CD14-positive monocyte (primary cell): ENCODE measurements around the gene RCAN3. TPM values are rescaled to one million over a fixed set of nuclear protein-coding genes. Genes with fewer than 3 reads are reported as not detected.

Experiments used
- DNase-seq, 3 donors: peaks; one replicate each; pipeline ENCODE4 v3.0.0-alpha.2; 2011 to 2022
- H2AFZ ChIP-seq: 2 replicates; pipeline ENCODE4 v1.6.0; 2012; ENCODE audit warnings: mild to moderate bottlenecking, low read depth, low read length, inconsistent platforms; ENCODE audit not compliant: insufficient read depth, poor library complexity, severe bottlenecking
- H3K27ac ChIP-seq, 2 donors: 1 replicate in 1 of 2; 2 replicates in 1 of 2; pipeline ENCODE4 v1.5.1; 2012 to 2013; ENCODE audit warnings: low read length in 2 of 2, control low read depth in 1 of 2, inconsistent platforms in 1 of 2, low read depth in 1 of 2, mild to moderate bottlenecking in 1 of 2
- H3K27me3 ChIP-seq, 2 donors: one replicate each; pipeline versions ENCODE4 v1.6.0 to v1.6.1; 2011 to 2013; ENCODE audit warnings: low read length in 2 of 2; ENCODE audit not compliant: control insufficient read depth in 2 of 2, insufficient read depth in 2 of 2
- H3K36me3 ChIP-seq, 2 donors: replicated peaks in 1 of 2; 1 replicate in 1 of 2; 2 replicates in 1 of 2; pipeline versions ENCODE4 v1.5.1 to v1.6.1; 2012 to 2013; ENCODE audit warnings: low read length in 2 of 2, control low read depth in 1 of 2, inconsistent platforms in 1 of 2, mild to moderate bottlenecking in 1 of 2; ENCODE audit not compliant: insufficient read depth in 2 of 2, control insufficient read depth in 1 of 2
- H3K4me1 ChIP-seq, 2 donors: 1 replicate in 1 of 2; 2 replicates in 1 of 2; pipeline versions ENCODE4 v1.5.1 to v1.6.1; 2012 to 2013; ENCODE audit warnings: low read length in 2 of 2, control low read depth in 1 of 2, inconsistent platforms in 1 of 2, mild to moderate bottlenecking in 1 of 2, moderate library complexity in 1 of 2; ENCODE audit not compliant: insufficient read depth in 2 of 2, control insufficient read depth in 1 of 2
- H3K4me2 ChIP-seq: replicated peaks from 2 replicates; pipeline ENCODE3; 2012; ENCODE audit warnings: low read length, moderate library complexity, mild to moderate bottlenecking; ENCODE audit not compliant: poor library complexity, severe bottlenecking; ENCODE audit errors: extremely low read depth
- H3K4me3 ChIP-seq, 3 experiments: fragments of 200-600 bp in 1 of 3; sonication (generic) in 1 of 3; replicated peaks in 1 of 3; 1 replicate in 2 of 3; 2 replicates in 1 of 3; pipeline ENCODE4 v1.5.1; 2011 to 2013; ENCODE audit warnings: low read length in 3 of 3, mild to moderate bottlenecking in 3 of 3, control low read depth in 2 of 3, low read depth in 2 of 3, inconsistent platforms in 1 of 3, moderate library complexity in 1 of 3
- H3K79me2 ChIP-seq: 2 replicates; pipeline ENCODE4 v1.6.0; 2012; ENCODE audit warnings: mild to moderate bottlenecking, control low read depth, inconsistent platforms, low read length, moderate library complexity; ENCODE audit not compliant: insufficient read depth
- H3K9ac ChIP-seq: 2 replicates; pipeline ENCODE4 v1.6.0; 2017; ENCODE audit warnings: low read length, mild to moderate bottlenecking; ENCODE audit not compliant: insufficient read depth, poor library complexity, severe bottlenecking
- H3K9me3 ChIP-seq, 2 donors: replicated peaks in 1 of 2; 1 replicate in 1 of 2; 2 replicates in 1 of 2; pipeline versions ENCODE4 v1.5.1 to v1.6.1; 2012 to 2013; ENCODE audit warnings: low read length in 2 of 2, control low read depth in 1 of 2; ENCODE audit not compliant: control insufficient read depth in 1 of 2, insufficient read depth in 1 of 2
- H4K20me1 ChIP-seq: 2 replicates; pipeline ENCODE4 v1.6.0; 2012; ENCODE audit warnings: mild to moderate bottlenecking, low read length, control low read depth, moderate library complexity; ENCODE audit not compliant: insufficient read depth
- H3K27ac Mint-ChIP-seq, 7 donors: one replicate each; pipeline ENCODE4 v1.8.0; 2020; ENCODE audit warnings: mild to moderate bottlenecking in 7 of 7, mixed read lengths in 7 of 7, moderate library complexity in 6 of 7, inconsistent platforms in 2 of 7
- H3K27me3 Mint-ChIP-seq, 3 donors: one replicate each; pipeline ENCODE4 v1.8.0; 2021 to 2022; ENCODE audit warnings: low read depth in 3 of 3, mild to moderate bottlenecking in 3 of 3, mixed read lengths in 3 of 3, moderate library complexity in 3 of 3, inconsistent platforms in 1 of 3
- H3K36me3 Mint-ChIP-seq, 2 donors: one replicate each; pipeline ENCODE4 v1.8.0; 2020; ENCODE audit warnings: mixed read lengths in 2 of 2, inconsistent platforms in 1 of 2, mild to moderate bottlenecking in 1 of 2
- H3K4me1 Mint-ChIP-seq: one replicate; pipeline ENCODE4 v1.8.0; 2020; ENCODE audit warnings: mild to moderate bottlenecking, mixed read lengths
- H3K4me3 Mint-ChIP-seq, 2 donors: one replicate each; pipeline ENCODE4 v1.8.0; 2020; ENCODE audit warnings: mild to moderate bottlenecking in 2 of 2, mixed read lengths in 2 of 2, moderate library complexity in 1 of 2
- H3K9me3 Mint-ChIP-seq, 7 donors: one replicate each; pipeline ENCODE4 v1.8.0; 2020 to 2022; ENCODE audit warnings: mixed read lengths in 7 of 7, mild to moderate bottlenecking in 6 of 7, moderate library complexity in 6 of 7, inconsistent platforms in 2 of 7
- WGBS: methylation state at CpG from one replicate; pipeline ENCODE4 v1.1.5; 2013; ENCODE audit warnings: missing lambda C conversion rate; ENCODE audit not compliant: insufficient coverage; 5-methylcytosine and 5-hydroxymethylcytosine counted together
- intact Hi-C, 2 donors: fragments of 100-400 bp; cut with micrococcal nuclease; formaldehyde crosslinking; loops; one replicate each; pipeline versions ENCODE4 v1.15.0 to v1.15.1; 2023
- polyA plus RNA-seq, 3 donors: library from polyadenylated mRNA; depleted of rRNA in 1 of 3; unstranded in 2 of 3; stranded (reverse) in 1 of 3; fragments of 300-500 nt in 2 of 3; fragments of >200 nt in 1 of 3; fragmentation: Illumina TruSeq in 2 of 3; gene quantifications; 1 replicate in 2 of 3; 2 replicates in 1 of 3; pipeline ENCODE4 v1.2.3, GENCODE V29; 2012 to 2021
- TF ChIP-seq, protein P1 (sequence below): fragments of 200-600 bp; IDR thresholded peaks from one replicate; pipeline ENCODE4 v1.8.0; 2022; ENCODE audit warnings: antibody characterized with exemption, mild to moderate bottlenecking

RCAN3 gene
- polyA plus RNA-seq, 3 donors, result 7.1 to 9.1 (median 8.8) TPM

DNA sequence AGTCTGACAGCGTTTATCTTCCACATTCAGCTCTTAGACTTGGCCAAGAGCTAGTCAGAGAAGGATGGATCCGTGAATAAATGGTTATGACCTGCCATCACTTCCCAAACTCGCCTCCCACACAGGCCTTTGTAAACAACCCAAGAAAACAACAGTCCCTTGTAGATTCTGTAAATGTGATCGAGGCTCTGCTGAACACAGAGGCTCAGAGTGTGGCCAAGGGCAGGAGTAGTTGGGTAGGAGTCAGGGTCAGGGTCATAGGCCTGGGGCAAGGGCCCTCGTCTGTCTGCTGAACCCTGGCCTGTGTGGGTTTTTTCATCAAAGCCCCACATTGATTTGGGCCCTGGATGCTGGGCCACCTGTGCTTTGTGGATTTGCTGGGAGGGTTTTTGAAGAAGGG is 85.9 kb downstream of the RCAN3 start:
- Histone ChIP-seq H3K9me3 (no peaks in the 10 kb centered on the region), H3K27me3 (no peaks in the 10 kb centered on the region), H3K27ac (no peak overlapping the region), H2AFZ (no peak overlapping the region), H3K4me2 (no peak overlapping the region), H3K36me3 (no peaks in the 10 kb centered on the region), H3K4me1 (no peaks in the 10 kb centered on the region), H3K79me2 (no peaks in the 10 kb centered on the region), H3K9ac (no peak overlapping the region), H3K4me3 (no peak overlapping the region), H4K20me1 (no peaks in the 10 kb centered on the region)
- DNase-seq, result no peak
- peaks cover 5% of the 10 kb centered on the region for H3K4me1 Mint-ChIP-seq
- H3K4me3 Mint-ChIP-seq, result no peak overlapping the region
- H3K27ac Mint-ChIP-seq, result no peak overlapping the region
- intact Hi-C loops, result no loop called here
- TF ChIP-seq, protein P1, sequence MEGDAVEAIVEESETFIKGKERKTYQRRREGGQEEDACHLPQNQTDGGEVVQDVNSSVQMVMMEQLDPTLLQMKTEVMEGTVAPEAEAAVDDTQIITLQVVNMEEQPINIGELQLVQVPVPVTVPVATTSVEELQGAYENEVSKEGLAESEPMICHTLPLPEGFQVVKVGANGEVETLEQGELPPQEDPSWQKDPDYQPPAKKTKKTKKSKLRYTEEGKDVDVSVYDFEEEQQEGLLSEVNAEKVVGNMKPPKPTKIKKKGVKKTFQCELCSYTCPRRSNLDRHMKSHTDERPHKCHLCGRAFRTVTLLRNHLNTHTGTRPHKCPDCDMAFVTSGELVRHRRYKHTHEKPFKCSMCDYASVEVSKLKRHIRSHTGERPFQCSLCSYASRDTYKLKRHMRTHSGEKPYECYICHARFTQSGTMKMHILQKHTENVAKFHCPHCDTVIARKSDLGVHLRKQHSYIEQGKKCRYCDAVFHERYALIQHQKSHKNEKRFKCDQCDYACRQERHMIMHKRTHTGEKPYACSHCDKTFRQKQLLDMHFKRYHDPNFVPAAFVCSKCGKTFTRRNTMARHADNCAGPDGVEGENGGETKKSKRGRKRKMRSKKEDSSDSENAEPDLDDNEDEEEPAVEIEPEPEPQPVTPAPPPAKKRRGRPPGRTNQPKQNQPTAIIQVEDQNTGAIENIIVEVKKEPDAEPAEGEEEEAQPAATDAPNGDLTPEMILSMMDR, result no peak
- no peaks in the 10 kb centered on the region for H3K36me3 Mint-ChIP-seq
- H3K9me3 Mint-ChIP-seq, result peaks cover 0 to 2% (median 0%) of the 10 kb centered on the region in 7 donors
- peaks cover 8 to 12% (median 11%) of the 10 kb centered on the region in 3 donors for H3K27me3 Mint-ChIP-seq
- 92% methylated on average over 2 of the region's 5 CpGs for WGBS

DNA sequence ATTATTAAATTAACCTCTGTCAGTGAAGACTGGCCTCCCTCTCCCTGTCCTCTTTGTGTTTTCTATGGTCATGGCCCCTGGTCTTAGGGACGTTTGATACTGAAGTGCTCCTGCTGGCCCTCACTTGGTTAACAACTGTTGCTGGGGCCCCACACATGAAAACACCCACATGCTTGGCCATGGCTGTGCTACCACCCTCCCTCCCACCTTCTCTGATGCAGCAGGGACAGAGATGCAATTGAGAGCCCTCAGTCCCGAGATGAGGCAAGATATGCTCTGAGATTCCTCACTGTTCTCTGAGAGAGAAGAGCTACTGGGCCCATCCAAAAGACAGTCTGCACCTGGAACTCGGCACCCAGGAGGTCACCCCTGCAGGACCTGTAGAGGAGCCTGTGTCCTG is 86.6 kb downstream of the RCAN3 start:
- peak overlapping the region in 1 of 7 donors; percentile 27 for H3K27ac Mint-ChIP-seq
- no peak for DNase-seq
- TF ChIP-seq, protein P1, result no peak
- Histone ChIP-seq H3K27ac (no peak overlapping the region), H3K36me3 (no peaks in the 10 kb centered on the region), H3K4me1 (no peaks in the 10 kb centered on the region), H3K9ac (no peak overlapping the region), H3K27me3 (no peaks in the 10 kb centered on the region), H3K9me3 (no peaks in the 10 kb centered on the region), H3K4me2 (no peak overlapping the region), H4K20me1 (no peaks in the 10 kb centered on the region), H3K79me2 (no peaks in the 10 kb centered on the region), H2AFZ (no peak overlapping the region), H3K4me3 (no peak overlapping the region)
- peaks cover 8 to 12% (median 11%) of the 10 kb centered on the region in 3 donors for H3K27me3 Mint-ChIP-seq
- H3K9me3 Mint-ChIP-seq, result peaks cover 0 to 2% (median 0%) of the 10 kb centered on the region in 7 donors
- H3K4me1 Mint-ChIP-seq, result peaks cover 4% of the 10 kb centered on the region
- intact Hi-C loops, result no loop called here
- no peak overlapping the region for H3K4me3 Mint-ChIP-seq
- H3K36me3 Mint-ChIP-seq, result no peaks in the 10 kb centered on the region
- WGBS, result 96% methylated on average over 2 of the region's 3 CpGs

Other genes starting within 250 kb of the RCAN3 start
- under 1 TPM in 1 of 3 donors, not detected in 2; 0.03 TPM for gene GRHL3, start 183.5 kb upstream of the RCAN3 start, polyA plus RNA-seq
- gene STPG1, start 89.1 kb upstream of the RCAN3 start, polyA plus RNA-seq, result under 1 TPM; 0.57 to 0.85 (median 0.60) TPM
- gene NIPAL3, start 87.0 kb upstream of the RCAN3 start, polyA plus RNA-seq, result 1 to 10 TPM; 5.9 to 9.6 (median 6.6) TPM
- gene NCMAP, start 53.3 kb downstream of the RCAN3 start, polyA plus RNA-seq, result not detected
- gene SRRM1, start 140.5 kb downstream of the RCAN3 start, polyA plus RNA-seq, result 100 to 1,000 TPM in 1 of 3 donors, 10 to 100 TPM in 2; 55.9 to 106 (median 75.9) TPM
- gene CLIC4, start 242.6 kb downstream of the RCAN3 start, polyA plus RNA-seq, result 10 to 100 TPM in 2 of 3 donors, 1 to 10 TPM in 1; 9.7 to 38.1 (median 24.6) TPM